ENCODE data around the gene ANKRD10.

- no peak for TF ChIP-seq POLR2A (IDR thresholded peaks at IDR 0.05)
- no peak for TF ChIP-seq CTCF (IDR thresholded peaks at IDR 0.05)
Observed at GRCh38 chr13:110853235-110853721, 61.6 kb downstream of the ANKRD10 start.
